HCT116 (cell line): ENCODE results near the gene FIP1L1. TPM values are rescaled to one million over a fixed set of nuclear protein-coding genes. Genes with fewer than 3 reads are reported as not detected.

Experiments used
- ATAC-seq: fragments of 200-7000 bp; cut with Tn5 transposase; 2 replicates; pipeline ENCODE4 v1.9.1; 2020; ENCODE audit warnings: mild to moderate bottlenecking, moderate library complexity
- BruUV-seq: library from RNA; stranded (reverse); fragments of 400-500 nt; replicated peaks from 2 replicates; lab custom pipeline; 2021; lab: Mats Ljungman, UMichigan
- CTCF ChIA-PET: fragments of 300-600 bp; sonication (Branson Sonifier 250); formaldehyde crosslinking; loops from one replicate; lab custom pipeline; 2021; ENCODE audit warnings: antibody characterized with exemption; lab: Charles Lee
- POLR2A ChIA-PET: fragments of 300-600, 350-600 bp; sonication (Branson Sonifier 250); formaldehyde crosslinking; loops from one replicate; lab custom pipeline; 2021; ENCODE audit warnings: antibody characterized with exemption; lab: Charles Lee
- RAD21 ChIA-PET, 2 experiments: fragments of 300-600 bp; sonication (Branson Sonifier 250); formaldehyde crosslinking; loops; one replicate each; lab custom pipeline; 2023; ENCODE audit warnings: low total read pairs in 2 of 2; ENCODE audit not compliant: uncharacterized antibody in 2 of 2, unreplicated experiment in 2 of 2, low non-redundant PET in 1 of 2; lab: Charles Lee
- DNase-seq: peaks from one replicate; pipeline ENCODE4 v3.0.0-alpha.2; 2010; ENCODE audit warnings: low read depth, low spot score
- H2AFZ ChIP-seq: fragments of 200-600 bp; shearing (Covaris generic), sonication (generic); 2 replicates; pipeline ENCODE4 v1.6.1; 2017; ENCODE audit warnings: low read depth, mixed run types, mixed read lengths, antibody characterized with exemption, low read length; ENCODE audit not compliant: poor library complexity, severe bottlenecking
- H3K27ac ChIP-seq: 2 replicates; pipeline ENCODE4 v1.5.1; 2012; ENCODE audit warnings: low read depth, low read length
- H3K27me3 ChIP-seq: fragments of 200-600 bp; sonication (generic); 2 replicates; pipeline ENCODE4 v1.6.1; 2016; ENCODE audit warnings: mixed run types, low read length, mixed read lengths; ENCODE audit not compliant: insufficient read depth
- H3K36me3 ChIP-seq, 2 experiments: fragments of 200-500 bp in 1 of 2; fragments of 200-600 bp in 1 of 2; sonication (Bioruptor generic) in 1 of 2; sonication (generic) in 1 of 2; 2 replicates each; pipeline versions ENCODE4 v1.5.1 to v1.6.1; 2014 to 2016; ENCODE audit warnings: low read length in 2 of 2, inconsistent platforms in 1 of 2, mixed read lengths in 1 of 2, mixed run types in 1 of 2; ENCODE audit not compliant: insufficient read depth in 2 of 2, control insufficient read depth in 1 of 2
- H3K4me1 ChIP-seq, 2 experiments: fragments of 200-600 bp in 1 of 2; sonication (generic) in 1 of 2; 2 replicates each; pipeline versions ENCODE4 v1.5.1 to v1.6.1; 2012 to 2017; ENCODE audit warnings: low read length in 2 of 2, inconsistent platforms in 1 of 2, mild to moderate bottlenecking in 1 of 2, mixed read lengths in 1 of 2, mixed run types in 1 of 2, moderate library complexity in 1 of 2; ENCODE audit not compliant: insufficient read depth in 2 of 2, control insufficient read depth in 1 of 2
- H3K4me2 ChIP-seq: fragments of 200-600 bp; sonication (generic); 2 replicates; pipeline ENCODE4 v1.6.1; 2017; ENCODE audit warnings: mixed run types, low read length, mixed read lengths
- H3K4me3 ChIP-seq, 2 experiments: fragments of 200-600 bp in 1 of 2; sonication (generic) in 1 of 2; replicated peaks in 1 of 2; 2 replicates each; pipeline ENCODE4 v1.5.1; 2011 to 2016; ENCODE audit warnings: low read length in 2 of 2, control low read depth in 1 of 2, low read depth in 1 of 2, mild to moderate bottlenecking in 1 of 2, mixed read lengths in 1 of 2, mixed run types in 1 of 2
- H3K79me2 ChIP-seq: fragments of 200-600 bp; sonication (generic); 2 replicates; pipeline ENCODE4 v1.6.1; 2017; ENCODE audit warnings: mild to moderate bottlenecking, mixed run types, low read length, moderate library complexity, mixed read lengths; ENCODE audit not compliant: insufficient read depth
- H3K9ac ChIP-seq: fragments of 200-600 bp; sonication (generic); 2 replicates; pipeline ENCODE4 v1.6.1; 2016; ENCODE audit warnings: low read length, mixed read lengths
- H3K9me2 ChIP-seq: fragments of 200-600 bp; sonication (generic), shearing (Covaris generic); 2 replicates; pipeline ENCODE4 v1.6.1; 2017; ENCODE audit warnings: mixed run types, mild to moderate bottlenecking, moderate library complexity; ENCODE audit not compliant: insufficient read depth
- H3K9me3 ChIP-seq, 2 experiments: fragments of 200-500 bp in 1 of 2; fragments of 200-600 bp in 1 of 2; sonication (Bioruptor generic) in 1 of 2; sonication (generic) in 1 of 2; 2 replicates each; pipeline ENCODE4 v1.6.1; 2014 to 2017; ENCODE audit warnings: low read length in 2 of 2, mixed read lengths in 2 of 2, inconsistent platforms in 1 of 2, low read depth in 1 of 2, mild to moderate bottlenecking in 1 of 2, mixed run types in 1 of 2, moderate library complexity in 1 of 2; ENCODE audit not compliant: control insufficient read depth in 1 of 2, insufficient read depth in 1 of 2
- H4K20me1 ChIP-seq: fragments of 200-600 bp; sonication (generic), shearing (Covaris generic); 2 replicates; pipeline ENCODE4 v1.6.1; 2017; ENCODE audit warnings: mixed run types, mild to moderate bottlenecking, moderate library complexity; ENCODE audit not compliant: insufficient read depth
- CBX3 ChIP-seq: IDR thresholded peaks from 2 replicates; pipeline ENCODE4 v1.6.1; 2012; ENCODE audit warnings: low read depth
- ELF1 ChIP-seq: IDR thresholded peaks from 2 replicates; pipeline ENCODE4 v1.6.1; 2012; ENCODE audit warnings: low read depth, borderline replicate concordance
- POLR2A ChIP-seq: IDR thresholded peaks from 2 replicates; pipeline ENCODE4 v1.7.0; 2011; ENCODE audit warnings: borderline replicate concordance; ENCODE audit not compliant: insufficient read depth, insufficient read length; ENCODE audit errors: extremely low read depth
- POLR2AphosphoS5 ChIP-seq: IDR thresholded peaks from 2 replicates; pipeline ENCODE4 v1.6.1; 2011; ENCODE audit warnings: mild to moderate bottlenecking, low read depth, low read length, moderate library complexity
- RAD21 ChIP-seq: IDR thresholded peaks from 2 replicates; pipeline ENCODE4 v1.6.1; 2012; ENCODE audit warnings: low read depth, mild to moderate bottlenecking
- SIN3A ChIP-seq: IDR thresholded peaks from 2 replicates; pipeline ENCODE4 v1.6.1; 2012; ENCODE audit warnings: low read depth
- SP1 ChIP-seq: IDR thresholded peaks from 2 replicates; pipeline ENCODE4 v1.6.1; 2012; ENCODE audit warnings: low read depth
- SRF ChIP-seq: IDR thresholded peaks from 2 replicates; pipeline ENCODE4 v1.6.1; 2012; ENCODE audit warnings: low read depth
- TCF7L2 ChIP-seq: IDR thresholded peaks from 2 replicates; pipeline ENCODE4 v1.7.0; 2011; ENCODE audit warnings: borderline replicate concordance, inconsistent platforms; ENCODE audit not compliant: insufficient read depth, insufficient read length; ENCODE audit errors: extremely low read depth
- YY1 ChIP-seq: IDR thresholded peaks from 2 replicates; pipeline ENCODE4 v1.6.1; 2011; ENCODE audit warnings: low read length, low read depth, moderate library complexity, mild to moderate bottlenecking; ENCODE audit not compliant: insufficient replicate concordance; ENCODE audit errors: extremely low read depth
- ZFX ChIP-seq: fragments of 450-650 bp; IDR thresholded peaks from 2 replicates; pipeline ENCODE4 v1.6.1; 2017
- intact Hi-C: fragments of 100-400 bp; cut with micrococcal nuclease; formaldehyde crosslinking; loops from 2 replicates; pipeline ENCODE4 v1.10.0; 2022
- total RNA-seq: library from RNA; stranded (reverse); gene quantifications from one replicate; pipeline ENCODE4 v1.2.1, GENCODE V29; 2021; ENCODE audit not compliant: unreplicated experiment
- TF ChIP-seq, protein P1 (sequence below): IDR thresholded peaks from 2 replicates; pipeline ENCODE4 v1.6.1; 2012
- TF ChIP-seq, protein P2 (sequence below), 3 experiments: fragments of 200-600 bp in 1 of 3; sonication (generic) in 1 of 3; IDR thresholded peaks in 2 of 3; conservative IDR thresholded peaks in 1 of 3; 2 replicates each; pipeline ENCODE4 v1.5.1; 2012 to 2017; ENCODE audit warnings: low read depth in 2 of 3, low read length in 2 of 3, antibody characterized with exemption in 1 of 3, borderline replicate concordance in 1 of 3, control low read depth in 1 of 3, mild to moderate bottlenecking in 1 of 3, mixed read lengths in 1 of 3, mixed run types in 1 of 3, moderate library complexity in 1 of 3; ENCODE audit not compliant: insufficient read depth in 1 of 3
- TF ChIP-seq, protein P3 (sequence below): IDR thresholded peaks from 2 replicates; pipeline ENCODE4 v1.6.1; 2012

Gene FIP1L1
- total RNA-seq, 1 experiment from 2014 or later: 63.6 TPM

DNA sequence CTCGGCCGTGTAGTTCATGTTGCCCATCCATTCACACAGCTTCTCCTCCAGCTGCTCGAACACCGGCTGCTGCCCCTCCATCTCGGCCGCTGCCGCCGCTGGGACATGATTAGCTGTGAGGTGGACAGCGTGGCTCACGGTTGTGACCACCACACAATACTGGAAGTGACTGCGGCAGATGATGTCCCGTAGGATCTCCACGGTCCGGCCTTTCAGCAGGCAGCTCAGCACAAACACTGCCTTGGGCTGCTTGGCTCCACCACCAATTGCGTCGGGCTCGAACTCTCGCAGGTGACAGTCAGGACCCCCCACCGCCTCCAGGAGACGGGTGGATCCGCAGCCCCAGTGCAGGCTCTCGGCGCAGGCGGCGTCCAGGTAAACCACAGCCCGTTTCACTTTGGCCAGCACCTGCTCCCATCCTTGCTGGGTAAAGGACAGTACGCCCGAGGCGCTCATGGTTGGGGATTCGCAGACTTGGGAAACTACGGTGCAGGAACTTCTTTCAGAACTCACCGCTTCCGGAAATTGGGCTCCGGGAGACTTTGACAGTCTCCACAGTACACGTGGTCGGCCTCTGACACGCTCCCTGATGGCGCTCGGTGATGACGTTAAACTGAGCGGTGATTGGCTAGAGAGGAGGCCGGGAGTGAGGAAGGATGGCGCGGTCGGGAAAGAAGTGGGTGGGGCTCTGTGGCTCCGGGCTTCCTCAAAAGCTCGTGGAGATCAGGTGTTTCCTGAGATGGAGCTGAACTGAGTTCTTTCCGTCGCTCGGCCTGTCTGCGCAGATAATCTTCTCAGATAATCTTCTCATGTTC is 11.7 kb upstream of the FIP1L1 start, which contains the start of gene SCFD2:
TSS of gene SCFD2 (minus strand) at position 576 of the 815 bp plus-strand sequence.
- H3K27ac ChIP-seq: no peak within 1 kb of the TSS
- TF ChIP-seq ZFX (peak; percentile 20; the same call in 1 of the 2 replicates), YY1 (peak; percentile 81), SIN3A (peak; percentile 100), SRF (peak; percentile 84), POLR2A (peak; percentile 49), SP1 (peak; percentile 92), TCF7L2 (peak; percentile 84), POLR2AphosphoS5 (peak; percentile 73), CBX3 (peak; percentile 65; the same call in 1 of the 2 replicates), ELF1 (peak; percentile 81), RAD21 (no peak)
- TF ChIP-seq, protein P1, sequence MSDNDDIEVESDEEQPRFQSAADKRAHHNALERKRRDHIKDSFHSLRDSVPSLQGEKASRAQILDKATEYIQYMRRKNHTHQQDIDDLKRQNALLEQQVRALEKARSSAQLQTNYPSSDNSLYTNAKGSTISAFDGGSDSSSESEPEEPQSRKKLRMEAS: peak; percentile 100
- TF ChIP-seq, protein P2, sequence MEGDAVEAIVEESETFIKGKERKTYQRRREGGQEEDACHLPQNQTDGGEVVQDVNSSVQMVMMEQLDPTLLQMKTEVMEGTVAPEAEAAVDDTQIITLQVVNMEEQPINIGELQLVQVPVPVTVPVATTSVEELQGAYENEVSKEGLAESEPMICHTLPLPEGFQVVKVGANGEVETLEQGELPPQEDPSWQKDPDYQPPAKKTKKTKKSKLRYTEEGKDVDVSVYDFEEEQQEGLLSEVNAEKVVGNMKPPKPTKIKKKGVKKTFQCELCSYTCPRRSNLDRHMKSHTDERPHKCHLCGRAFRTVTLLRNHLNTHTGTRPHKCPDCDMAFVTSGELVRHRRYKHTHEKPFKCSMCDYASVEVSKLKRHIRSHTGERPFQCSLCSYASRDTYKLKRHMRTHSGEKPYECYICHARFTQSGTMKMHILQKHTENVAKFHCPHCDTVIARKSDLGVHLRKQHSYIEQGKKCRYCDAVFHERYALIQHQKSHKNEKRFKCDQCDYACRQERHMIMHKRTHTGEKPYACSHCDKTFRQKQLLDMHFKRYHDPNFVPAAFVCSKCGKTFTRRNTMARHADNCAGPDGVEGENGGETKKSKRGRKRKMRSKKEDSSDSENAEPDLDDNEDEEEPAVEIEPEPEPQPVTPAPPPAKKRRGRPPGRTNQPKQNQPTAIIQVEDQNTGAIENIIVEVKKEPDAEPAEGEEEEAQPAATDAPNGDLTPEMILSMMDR (IDR thresholded peaks at IDR 0.05 in 2 of 3, conservative IDR thresholded peaks at IDR 0.05 in 1 of 3; ENCODE audit: borderline replicate concordance in 1 of 3, insufficient read depth in 1 of 3, low read depth in 2 of 3, low read length in 2 of 3): no peak
- TF ChIP-seq, protein P3, sequence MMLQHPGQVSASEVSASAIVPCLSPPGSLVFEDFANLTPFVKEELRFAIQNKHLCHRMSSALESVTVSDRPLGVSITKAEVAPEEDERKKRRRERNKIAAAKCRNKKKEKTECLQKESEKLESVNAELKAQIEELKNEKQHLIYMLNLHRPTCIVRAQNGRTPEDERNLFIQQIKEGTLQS: no peak
- H4K20me1 ChIP-seq: no peaks in the 10 kb centered on the region
- ChIA-PET RAD21 (no interaction called here), POLR2A (interaction anchor here (0.6 kb wide), 1 partner anchor 17 kb away, joined by 3 read pairs; no protein-coding TSS in a partner anchor), CTCF (interaction anchor here (0.5 kb wide), 1 partner anchor 990 kb away, joined by 4 read pairs; no protein-coding TSS in a partner anchor)
- TSS peak; percentile 70 for BruUV-seq
- peak within 1 kb of the TSS; percentile 91 for H2AFZ ChIP-seq
- DNase-seq (peak; percentile 93), ATAC-seq (peak; percentile 98)
- intact Hi-C loops: no loop called here
- peak within 1 kb of the TSS; percentile 80 to 96 for H3K4me3 ChIP-seq
- no peaks in the 10 kb centered on the region for H3K9me2 ChIP-seq
- H3K4me1 ChIP-seq: peaks cover 7 to 15% of the 10 kb centered on the region in 2 experiments; a peak in 2 of 4 replicates
- no peaks in the 10 kb centered on the region for H3K36me3 ChIP-seq
- peak within 1 kb of the TSS; percentile 70 for H3K9ac ChIP-seq
- peaks cover 46% of the 10 kb centered on the region for H3K79me2 ChIP-seq
- no peaks in the 10 kb centered on the region for H3K27me3 ChIP-seq
- H3K4me2 ChIP-seq: peak within 1 kb of the TSS; percentile 94
- no peaks in the 10 kb centered on the region for H3K9me3 ChIP-seq
